CD8-positive, alpha-beta memory T cell (primary cell): Measurements from ENCODE around the gene HSD11B1. TPM values are rescaled to one million over a fixed set of nuclear protein-coding genes. Genes with fewer than 3 reads are reported as not detected.

Source experiments
- CTCF ChIA-PET: fragments of 350-600 bp; sonication (Branson Sonifier 250); formaldehyde crosslinking; loops from one replicate; lab custom pipeline; 2021; ENCODE audit warnings: antibody characterized with exemption; lab: Charles Lee
- POLR2A ChIA-PET: fragments of 350-600 bp; sonication (Branson Sonifier 250); formaldehyde crosslinking; loops from one replicate; lab custom pipeline; 2021; ENCODE audit warnings: antibody characterized with exemption; lab: Charles Lee
- DNase-seq, 5 donors: peaks; one replicate each; pipeline versions ENCODE4 v3.0.0 to v3.0.0-alpha.2; 2020 to 2022; ENCODE audit warnings: mixed read lengths in 1 of 5
- H3K27ac ChIP-seq: one replicate; pipeline ENCODE4 v1.7.0; 2013; ENCODE audit warnings: low read depth, mild to moderate bottlenecking, low read length, moderate library complexity
- H3K27me3 ChIP-seq: 2 replicates; pipeline ENCODE4 v1.7.0; 2013; ENCODE audit warnings: low read length, mild to moderate bottlenecking; ENCODE audit not compliant: insufficient read depth, poor library complexity, severe bottlenecking
- H3K36me3 ChIP-seq: 2 replicates; pipeline ENCODE4 v1.7.0; 2013; ENCODE audit warnings: mild to moderate bottlenecking, low read length, moderate library complexity; ENCODE audit not compliant: insufficient read depth
- H3K4me1 ChIP-seq: 2 replicates; pipeline ENCODE4 v1.7.0; 2013; ENCODE audit warnings: mild to moderate bottlenecking, low read length, moderate library complexity; ENCODE audit not compliant: insufficient read depth
- H3K4me3 ChIP-seq: 2 replicates; pipeline ENCODE4 v1.7.0; 2013; ENCODE audit warnings: mild to moderate bottlenecking, low read length
- H3K9me3 ChIP-seq: 2 replicates; pipeline ENCODE4 v1.7.0; 2013; ENCODE audit warnings: mild to moderate bottlenecking, low read length
- H3K27ac Mint-ChIP-seq, 8 donors: one replicate each; pipeline ENCODE4 v1.8.0; 2020 to 2021; ENCODE audit warnings: mixed read lengths in 8 of 8, mild to moderate bottlenecking in 6 of 8, inconsistent platforms in 3 of 8, moderate library complexity in 3 of 8
- H3K27me3 Mint-ChIP-seq, 2 donors: one replicate each; pipeline ENCODE4 v1.8.0; 2020 to 2021; ENCODE audit warnings: mixed read lengths in 2 of 2, mild to moderate bottlenecking in 1 of 2, moderate library complexity in 1 of 2
- H3K36me3 Mint-ChIP-seq, 3 donors: one replicate each; pipeline ENCODE4 v1.8.0; 2020 to 2021; ENCODE audit warnings: mixed read lengths in 3 of 3, inconsistent platforms in 1 of 3, mild to moderate bottlenecking in 1 of 3
- H3K4me1 Mint-ChIP-seq, 3 donors: one replicate each; pipeline ENCODE4 v1.8.0; 2020 to 2021; ENCODE audit warnings: mixed read lengths in 3 of 3, inconsistent platforms in 1 of 3, mild to moderate bottlenecking in 1 of 3
- H3K4me3 Mint-ChIP-seq, 7 donors: one replicate each; pipeline ENCODE4 v1.8.0; 2020 to 2021; ENCODE audit warnings: mixed read lengths in 7 of 7, mild to moderate bottlenecking in 6 of 7, moderate library complexity in 4 of 7, inconsistent platforms in 2 of 7
- H3K9me3 Mint-ChIP-seq, 5 donors: one replicate each; pipeline ENCODE4 v1.8.0; 2020 to 2022; ENCODE audit warnings: mixed read lengths in 5 of 5, mild to moderate bottlenecking in 3 of 5, moderate library complexity in 2 of 5, inconsistent platforms in 1 of 5
- polyA plus RNA-seq: library from polyadenylated mRNA; unstranded; fragments of 300-500 nt; fragmentation: Illumina TruSeq; gene quantifications from one replicate; pipeline ENCODE4 v1.2.3, GENCODE V29; 2021
- total RNA-seq, 2 experiments: library from RNA; stranded (reverse); gene quantifications; one replicate each; pipeline ENCODE4 v1.2.3, GENCODE V29; 2021

Gene HSD11B1
- total and polyA plus RNA-seq, 3 experiments from 2014 or later, result 0.30 to 0.80 (median 0.59) TPM

GRCh38 chr1:209707308-209707707, 2.7 kb downstream of the HSD11B1 start:
- H3K27me3 Mint-ChIP-seq, result peaks cover 5 to 17% of the 10 kb centered on the region in 2 donors
- H3K9me3 Mint-ChIP-seq, result no peaks in the 10 kb centered on the region
- H3K4me1 ChIP-seq, result no peaks in the 10 kb centered on the region
- ChIA-PET POLR2A (no interaction called here), CTCF (interaction anchor here (1.2 kb wide), 1 partner anchor 61 kb away, joined by 3 read pairs; no protein-coding TSS in a partner anchor)
- peaks cover 5 to 20% (median 13%) of the 10 kb centered on the region in 3 donors for H3K4me1 Mint-ChIP-seq
- H3K4me3 ChIP-seq, result no peak overlapping the region
- H3K27me3 ChIP-seq, result no peaks in the 10 kb centered on the region
- H3K9me3 ChIP-seq, result no peaks in the 10 kb centered on the region
- H3K27ac Mint-ChIP-seq, result peak overlapping the region in 1 of 8 donors; percentile 85
- H3K27ac ChIP-seq, result no peak overlapping the region
- H3K36me3 ChIP-seq, result no peaks in the 10 kb centered on the region
- peaks cover 0 to 9% (median 2%) of the 10 kb centered on the region in 3 donors for H3K36me3 Mint-ChIP-seq
- DNase-seq, result no peak
- no peak overlapping the region for H3K4me3 Mint-ChIP-seq

- DNase-seq, result no peak
- Mint-ChIP-seq H3K36me3 (peaks cover 0 to 9% (median 2%) of the 10 kb centered on the region in 3 donors), H3K9me3 (no peaks in the 10 kb centered on the region), H3K4me3 (no peak overlapping the region), H3K4me1 (peaks cover 5 to 20% (median 13%) of the 10 kb centered on the region in 3 donors), H3K27ac (no peak overlapping the region), H3K27me3 (peaks cover 5 to 17% of the 10 kb centered on the region in 2 donors)
- ChIA-PET POLR2A (no interaction called here), CTCF (interaction anchor here (1.2 kb wide), 1 partner anchor 60 kb away, joined by 3 read pairs; no protein-coding TSS in a partner anchor)
- Histone ChIP-seq H3K27ac (no peak overlapping the region), H3K4me3 (no peak overlapping the region), H3K27me3 (no peaks in the 10 kb centered on the region), H3K36me3 (no peaks in the 10 kb centered on the region), H3K9me3 (no peaks in the 10 kb centered on the region), H3K4me1 (no peaks in the 10 kb centered on the region)
Observed at GRCh38 chr1:209708297-209708696, 3.7 kb downstream of the HSD11B1 start.

GRCh38 chr1:209710093-209710492, 5.4 kb downstream of the HSD11B1 start:
- CTCF ChIA-PET, result no interaction called here
- Mint-ChIP-seq H3K4me1 (peaks cover 3 to 15% (median 13%) of the 10 kb centered on the region in 3 donors), H3K4me3 (peak overlapping the region in 3 of 7 donors; percentile 4 to 49 (median 4)), H3K9me3 (peaks cover 0 to 1% (median 0%) of the 10 kb centered on the region in 5 donors), H3K27ac (peak overlapping the region in 1 of 8 donors; percentile 14), H3K27me3 (peaks cover 3 to 10% of the 10 kb centered on the region in 2 donors), H3K36me3 (peaks cover 0 to 14% (median 2%) of the 10 kb centered on the region in 3 donors)
- Histone ChIP-seq H3K27ac (no peak overlapping the region), H3K36me3 (no peaks in the 10 kb centered on the region), H3K4me1 (no peaks in the 10 kb centered on the region), H3K9me3 (no peaks in the 10 kb centered on the region), H3K4me3 (no peak overlapping the region), H3K27me3 (no peaks in the 10 kb centered on the region)
- POLR2A ChIA-PET, result no interaction called here
- no peak for DNase-seq

GRCh38 chr1:209710847-209711246, 6.2 kb downstream of the HSD11B1 start:
- no peaks in the 10 kb centered on the region for H3K36me3 ChIP-seq
- Mint-ChIP-seq H3K9me3 (peaks cover 0 to 1% (median 0%) of the 10 kb centered on the region in 5 donors), H3K27ac (no peak overlapping the region), H3K27me3 (peaks cover 3 to 7% of the 10 kb centered on the region in 2 donors), H3K4me1 (peaks cover 3 to 15% (median 13%) of the 10 kb centered on the region in 3 donors), H3K36me3 (peaks cover 0 to 20% (median 2%) of the 10 kb centered on the region in 3 donors), H3K4me3 (no peak overlapping the region)
- no peaks in the 10 kb centered on the region for H3K9me3 ChIP-seq
- CTCF ChIA-PET, result no interaction called here
- POLR2A ChIA-PET, result no interaction called here
- H3K4me3 ChIP-seq, result no peak overlapping the region
- H3K4me1 ChIP-seq, result no peaks in the 10 kb centered on the region
- H3K27me3 ChIP-seq, result no peaks in the 10 kb centered on the region
- no peak for DNase-seq
- no peak overlapping the region for H3K27ac ChIP-seq

GRCh38 chr1:209714338-209714737, 9.7 kb downstream of the HSD11B1 start:
- H3K4me3 ChIP-seq, result no peak overlapping the region
- no peaks in the 10 kb centered on the region for H3K9me3 ChIP-seq
- peaks cover 0 to 1% (median 0%) of the 10 kb centered on the region in 5 donors for H3K9me3 Mint-ChIP-seq
- peaks cover 3 to 15% (median 11%) of the 10 kb centered on the region in 3 donors for H3K4me1 Mint-ChIP-seq
- H3K36me3 ChIP-seq, result no peaks in the 10 kb centered on the region
- H3K36me3 Mint-ChIP-seq, result peaks cover 0 to 20% (median 5%) of the 10 kb centered on the region in 3 donors
- DNase-seq, result no peak
- no peaks in the 10 kb centered on the region for H3K27me3 ChIP-seq
- H3K27ac ChIP-seq, result no peak overlapping the region
- H3K4me3 Mint-ChIP-seq, result no peak overlapping the region
- H3K27ac Mint-ChIP-seq, result no peak overlapping the region
- ChIA-PET CTCF (no interaction called here), POLR2A (no interaction called here)
- no peaks in the 10 kb centered on the region for H3K4me1 ChIP-seq
- peaks cover 4 to 7% of the 10 kb centered on the region in 2 donors for H3K27me3 Mint-ChIP-seq

GRCh38 chr1:209715314-209715713, 10.7 kb downstream of the HSD11B1 start:
- H3K9me3 ChIP-seq, result no peaks in the 10 kb centered on the region
- Mint-ChIP-seq H3K27me3 (peaks cover 1 to 4% of the 10 kb centered on the region in 2 donors), H3K4me1 (peaks cover under 1 to 8% (median 1%) of the 10 kb centered on the region in 3 donors), H3K9me3 (peaks cover 0 to 1% (median 0%) of the 10 kb centered on the region in 5 donors), H3K4me3 (no peak overlapping the region), H3K36me3 (peaks cover 0 to 22% (median 5%) of the 10 kb centered on the region in 3 donors), H3K27ac (no peak overlapping the region)
- DNase-seq, result no peak
- ChIA-PET POLR2A (no interaction called here), CTCF (no interaction called here)
- no peaks in the 10 kb centered on the region for H3K27me3 ChIP-seq
- no peak overlapping the region for H3K27ac ChIP-seq
- H3K36me3 ChIP-seq, result no peaks in the 10 kb centered on the region
- H3K4me1 ChIP-seq, result no peaks in the 10 kb centered on the region
- no peak overlapping the region for H3K4me3 ChIP-seq

GRCh38 chr1:209717818-209718217, 13.2 kb downstream of the HSD11B1 start:
- no peaks in the 10 kb centered on the region for H3K9me3 ChIP-seq
- no peak overlapping the region for H3K27ac ChIP-seq
- no peak for DNase-seq
- Mint-ChIP-seq H3K9me3 (peaks cover 0 to 1% (median 0%) of the 10 kb centered on the region in 5 donors), H3K27ac (no peak overlapping the region), H3K36me3 (peaks cover 0 to 17% (median 5%) of the 10 kb centered on the region in 3 donors), H3K27me3 (peaks cover 0 to 4% of the 10 kb centered on the region in 2 donors), H3K4me1 (no peaks in the 10 kb centered on the region), H3K4me3 (no peak overlapping the region)
- no peaks in the 10 kb centered on the region for H3K27me3 ChIP-seq
- ChIA-PET POLR2A (no interaction called here), CTCF (no interaction called here)
- no peaks in the 10 kb centered on the region for H3K36me3 ChIP-seq
- H3K4me3 ChIP-seq, result no peak overlapping the region
- no peaks in the 10 kb centered on the region for H3K4me1 ChIP-seq

- H3K27ac Mint-ChIP-seq, result peak overlapping the region in 1 of 8 donors; percentile 55
- H3K27me3 ChIP-seq, result no peaks in the 10 kb centered on the region
- no peaks in the 10 kb centered on the region for H3K9me3 ChIP-seq
- H3K4me3 Mint-ChIP-seq, result no peak overlapping the region
- CTCF ChIA-PET, result interaction anchor here (1.3 kb wide), 1 partner anchor 28 kb away, joined by 3 read pairs; no protein-coding TSS in a partner anchor
- peaks cover 15% of the 10 kb centered on the region for H3K4me1 ChIP-seq
- POLR2A ChIA-PET, result no interaction called here
- no peak overlapping the region for H3K4me3 ChIP-seq
- no peaks in the 10 kb centered on the region for H3K36me3 ChIP-seq
- no peaks in the 10 kb centered on the region for H3K9me3 Mint-ChIP-seq
- H3K27ac ChIP-seq, result no peak overlapping the region
- peaks cover 0 to 12% (median 5%) of the 10 kb centered on the region in 3 donors for H3K36me3 Mint-ChIP-seq
- H3K27me3 Mint-ChIP-seq, result peaks cover 0 to 3% of the 10 kb centered on the region in 2 donors
- peaks cover 3 to 5% (median 3%) of the 10 kb centered on the region in 3 donors for H3K4me1 Mint-ChIP-seq
- DNase-seq, result no peak
Observed at GRCh38 chr1:209720326-209720725, 15.7 kb downstream of the HSD11B1 start.
